MM.1S (cell line): ENCODE measurements around the gene TRPC1.

Experiments
- CTCF ChIP-seq: fragments of 300-600 bp; sonication (generic); IDR thresholded peaks from 2 replicates; pipeline ENCODE4 v1.5.1; 2016; ENCODE audit warnings: antibody characterized with exemption, low read length, mixed read lengths
- EZH2 ChIP-seq: fragments of 300-600 bp; sonication (generic); optimal IDR thresholded peaks from 2 replicates; pipeline ENCODE3; 2017; ENCODE audit warnings: low read depth, mild to moderate bottlenecking, antibody characterized with exemption, low read length, mixed read lengths
- EZH2phosphoT487 ChIP-seq: fragments of 300-600 bp; sonication (generic); IDR thresholded peaks from 2 replicates; pipeline ENCODE4 v1.6.1; 2018; ENCODE audit warnings: antibody characterized with exemption, low read length

GRCh38 chr3:142676151-142676550, 47.7 kb upstream of the TRPC1 start:
- TF ChIP-seq CTCF = no peak
- TF ChIP-seq EZH2 = no peak
- no peak for TF ChIP-seq EZH2phosphoT487
